HepG2 (cell line): ENCODE data around the gene CYBC1. TPM values are rescaled to one million over a fixed set of nuclear protein-coding genes. Genes with fewer than 3 reads are reported as not detected.

Experiments
- ASH2L ChIP-seq: fragments of 300-600, 200-600 bp; sonication (generic); IDR thresholded peaks from 2 replicates; pipeline ENCODE4 v1.7.0; 2017; ENCODE audit warnings: low read depth, mild to moderate bottlenecking, moderate library complexity, mixed read lengths, low read length; ENCODE audit not compliant: insufficient read length
- CBX5 ChIP-seq: sonication (generic); formaldehyde crosslinking; IDR thresholded peaks from 2 replicates; pipeline ENCODE4 v1.4.0; 2020; ENCODE audit warnings: missing genetic modification reagents, borderline replicate concordance
- FLYWCH1 ChIP-seq: sonication (generic); formaldehyde crosslinking; IDR thresholded peaks from 2 replicates; pipeline ENCODE4 v1.8.1; 2023; ENCODE audit warnings: mild to moderate bottlenecking, missing genetic modification reagents
- GFI1 ChIP-seq: sonication (generic); formaldehyde crosslinking; IDR thresholded peaks from 2 replicates; pipeline ENCODE4 v1.5.0; 2020; ENCODE audit warnings: missing genetic modification reagents, mild to moderate bottlenecking, borderline replicate concordance
- HNRNPLL ChIP-seq: fragments of 200-400 bp; formaldehyde crosslinking; IDR thresholded peaks from 2 replicates; pipeline ENCODE4 v1.6.1; 2017; ENCODE audit warnings: mild to moderate bottlenecking, low read depth, low read length; ENCODE audit not compliant: poor library complexity, severe bottlenecking
- KAT2B ChIP-seq: fragments of 150-350 bp; IDR thresholded peaks from 2 replicates; pipeline ENCODE4 v1.6.1; 2014; ENCODE audit warnings: low read depth, low read length, borderline replicate concordance
- MEIS2 ChIP-seq: sonication (generic); formaldehyde crosslinking; IDR thresholded peaks from 2 replicates; pipeline ENCODE4 v1.9.0; 2021; ENCODE audit warnings: mild to moderate bottlenecking, missing genetic modification reagents
- MTA1 ChIP-seq: sonication (generic); formaldehyde crosslinking; IDR thresholded peaks from 2 replicates; pipeline ENCODE4 v1.4.0; 2020; ENCODE audit warnings: missing genetic modification reagents, mild to moderate bottlenecking, borderline replicate concordance
- SMAD1 ChIP-seq: sonication (generic); formaldehyde crosslinking; IDR thresholded peaks from 2 replicates; pipeline ENCODE4 v1.4.0; 2020; ENCODE audit warnings: missing genetic modification reagents, low read depth, mild to moderate bottlenecking, borderline replicate concordance
- SP2 ChIP-seq: sonication (generic); formaldehyde crosslinking; IDR thresholded peaks from 2 replicates; pipeline ENCODE4 v1.5.1; 2020; ENCODE audit warnings: mild to moderate bottlenecking, missing genetic modification reagents
- ZFAT ChIP-seq: sonication (generic); formaldehyde crosslinking; conservative IDR thresholded peaks from 2 replicates; pipeline ENCODE4 v1.8.1; 2023; ENCODE audit warnings: missing genetic modification reagents, inconsistent platforms
- ZFP37 ChIP-seq: sonication (generic); formaldehyde crosslinking; IDR thresholded peaks from 2 replicates; pipeline ENCODE4 v1.4.0; 2020; ENCODE audit warnings: missing genetic modification reagents, borderline replicate concordance
- ZNF180 ChIP-seq: sonication (generic); formaldehyde crosslinking; IDR thresholded peaks from 2 replicates; pipeline ENCODE4 v1.4.0; 2020; ENCODE audit warnings: low read depth, missing genetic modification reagents, borderline replicate concordance
- ZNF30 ChIP-seq: sonication (generic); formaldehyde crosslinking; IDR thresholded peaks from 2 replicates; pipeline ENCODE4 v1.5.0; 2020; ENCODE audit warnings: mild to moderate bottlenecking, missing genetic modification reagents
- ZNF720 ChIP-seq: sonication (generic); formaldehyde crosslinking; IDR thresholded peaks from 2 replicates; pipeline ENCODE4 v1.4.0; 2020; ENCODE audit warnings: missing genetic modification reagents
- ZNF766 ChIP-seq: sonication (generic); formaldehyde crosslinking; IDR thresholded peaks from 2 replicates; pipeline ENCODE4 v1.5.0; 2020; ENCODE audit warnings: missing genetic modification reagents, borderline replicate concordance
- ZNF891 ChIP-seq: sonication (generic); formaldehyde crosslinking; IDR thresholded peaks from 2 replicates; pipeline ENCODE4 v1.5.0; 2020; ENCODE audit warnings: mild to moderate bottlenecking, missing genetic modification reagents
- polyA plus RNA-seq, 8 experiments: library from polyadenylated mRNA; depleted of rRNA in 3 of 8; stranded (reverse) in 7 of 8; unstranded in 1 of 8; fragments of >200 nt; fragmentation: Illumina TruSeq in 4 of 8; extraction: Trizol in 4 of 8; gene quantifications; 2 replicates each; pipeline versions ENCODE4 v1.2.1 to v1.2.3, GENCODE V29; 2011 to 2016; ENCODE audit warnings: low read depth in 4 of 8, missing spikeins in 1 of 8, mixed read lengths in 1 of 8; ENCODE audit not compliant: insufficient read depth in 1 of 8
- total RNA-seq, 5 experiments: library from RNA; depleted of rRNA; stranded (reverse); fragments of >200 nt; fragmentation: Illumina TruSeq; extraction: Trizol; gene quantifications; 2 replicates each; pipeline ENCODE4 v1.2.3, GENCODE V29; 2016; ENCODE audit warnings: low read depth in 1 of 5
- TF ChIP-seq, protein P1 (sequence below): sonication (generic); formaldehyde crosslinking; IDR thresholded peaks from 2 replicates; pipeline ENCODE4 v1.5.1; 2020; ENCODE audit warnings: mild to moderate bottlenecking, missing genetic modification reagents, borderline replicate concordance
- TF ChIP-seq, protein P2 (sequence below): fragments of 450-650 bp; IDR thresholded peaks from 2 replicates; pipeline ENCODE4 v1.6.1; 2016
- TF ChIP-seq, protein P3 (sequence below): sonication (generic); formaldehyde crosslinking; IDR thresholded peaks from 2 replicates; pipeline ENCODE4 v1.5.0; 2020; ENCODE audit warnings: missing genetic modification reagents

Gene CYBC1
- total and polyA plus RNA-seq, 2 of the 13 experiments (the other 11 are each of a cell fraction or from before 2014, with no cell fraction given): 43.4 to 44.1 TPM

DNA sequence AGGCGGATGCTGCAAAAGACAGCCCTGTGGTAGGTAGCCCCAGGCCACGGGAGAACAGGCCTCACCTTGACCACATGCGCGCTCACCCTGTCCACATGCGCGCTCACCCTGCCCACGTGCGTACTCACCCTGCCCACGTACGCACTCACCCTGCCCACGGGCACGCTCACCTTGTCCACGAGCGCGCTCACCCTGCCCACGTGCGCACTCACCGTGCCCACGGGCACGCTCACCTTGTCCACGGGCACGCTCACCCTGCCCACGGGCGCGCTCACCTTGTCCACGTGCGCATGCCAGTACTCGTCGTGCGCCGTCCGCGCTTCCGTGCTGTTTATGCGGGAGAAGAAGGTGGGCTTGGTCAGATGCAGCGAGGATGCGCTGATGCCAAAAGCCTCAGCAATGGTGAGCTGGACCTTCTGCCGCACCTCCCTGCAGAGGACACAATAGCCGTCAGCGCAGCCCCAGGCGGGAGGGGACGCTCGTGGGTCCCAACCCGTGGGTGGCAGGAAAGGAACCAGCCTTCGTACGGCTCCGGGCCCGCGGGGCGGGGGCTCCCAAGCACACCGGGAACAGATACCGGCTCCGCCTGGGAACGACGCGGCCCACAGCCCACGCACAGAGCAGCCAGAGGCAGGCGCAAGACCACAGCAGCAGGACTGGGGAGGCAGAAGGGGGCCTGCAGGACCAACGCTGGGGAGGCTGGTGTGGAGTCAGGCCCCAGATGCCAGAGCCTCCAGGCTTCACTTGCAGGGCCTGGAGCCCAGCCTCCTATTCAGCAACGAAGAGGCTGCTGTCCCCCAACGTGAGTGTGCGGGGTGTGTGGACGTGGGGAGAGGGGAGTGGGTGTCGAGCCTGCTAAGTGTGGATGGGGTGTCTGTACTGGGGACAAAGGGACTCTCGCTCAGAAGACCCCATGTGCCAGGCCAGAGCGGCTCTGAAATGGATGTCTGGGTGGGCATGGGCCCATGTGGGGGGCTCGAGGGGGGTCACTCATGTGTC, 46.6 kb downstream of the CYBC1 start (continued):
- TF ChIP-seq, protein P1, sequence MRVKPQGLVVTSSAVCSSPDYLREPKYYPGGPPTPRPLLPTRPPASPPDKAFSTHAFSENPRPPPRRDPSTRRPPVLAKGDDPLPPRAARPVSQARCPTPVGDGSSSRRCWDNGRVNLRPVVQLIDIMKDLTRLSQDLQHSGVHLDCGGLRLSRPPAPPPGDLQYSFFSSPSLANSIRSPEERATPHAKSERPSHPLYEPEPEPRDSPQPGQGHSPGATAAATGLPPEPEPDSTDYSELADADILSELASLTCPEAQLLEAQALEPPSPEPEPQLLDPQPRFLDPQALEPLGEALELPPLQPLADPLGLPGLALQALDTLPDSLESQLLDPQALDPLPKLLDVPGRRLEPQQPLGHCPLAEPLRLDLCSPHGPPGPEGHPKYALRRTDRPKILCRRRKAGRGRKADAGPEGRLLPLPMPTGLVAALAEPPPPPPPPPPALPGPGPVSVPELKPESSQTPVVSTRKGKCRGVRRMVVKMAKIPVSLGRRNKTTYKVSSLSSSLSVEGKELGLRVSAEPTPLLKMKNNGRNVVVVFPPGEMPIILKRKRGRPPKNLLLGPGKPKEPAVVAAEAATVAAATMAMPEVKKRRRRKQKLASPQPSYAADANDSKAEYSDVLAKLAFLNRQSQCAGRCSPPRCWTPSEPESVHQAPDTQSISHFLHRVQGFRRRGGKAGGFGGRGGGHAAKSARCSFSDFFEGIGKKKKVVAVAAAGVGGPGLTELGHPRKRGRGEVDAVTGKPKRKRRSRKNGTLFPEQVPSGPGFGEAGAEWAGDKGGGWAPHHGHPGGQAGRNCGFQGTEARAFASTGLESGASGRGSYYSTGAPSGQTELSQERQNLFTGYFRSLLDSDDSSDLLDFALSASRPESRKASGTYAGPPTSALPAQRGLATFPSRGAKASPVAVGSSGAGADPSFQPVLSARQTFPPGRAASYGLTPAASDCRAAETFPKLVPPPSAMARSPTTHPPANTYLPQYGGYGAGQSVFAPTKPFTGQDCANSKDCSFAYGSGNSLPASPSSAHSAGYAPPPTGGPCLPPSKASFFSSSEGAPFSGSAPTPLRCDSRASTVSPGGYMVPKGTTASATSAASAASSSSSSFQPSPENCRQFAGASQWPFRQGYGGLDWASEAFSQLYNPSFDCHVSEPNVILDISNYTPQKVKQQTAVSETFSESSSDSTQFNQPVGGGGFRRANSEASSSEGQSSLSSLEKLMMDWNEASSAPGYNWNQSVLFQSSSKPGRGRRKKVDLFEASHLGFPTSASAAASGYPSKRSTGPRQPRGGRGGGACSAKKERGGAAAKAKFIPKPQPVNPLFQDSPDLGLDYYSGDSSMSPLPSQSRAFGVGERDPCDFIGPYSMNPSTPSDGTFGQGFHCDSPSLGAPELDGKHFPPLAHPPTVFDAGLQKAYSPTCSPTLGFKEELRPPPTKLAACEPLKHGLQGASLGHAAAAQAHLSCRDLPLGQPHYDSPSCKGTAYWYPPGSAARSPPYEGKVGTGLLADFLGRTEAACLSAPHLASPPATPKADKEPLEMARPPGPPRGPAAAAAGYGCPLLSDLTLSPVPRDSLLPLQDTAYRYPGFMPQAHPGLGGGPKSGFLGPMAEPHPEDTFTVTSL (CRISPR knock-in tag): no peak
- TF ChIP-seq, protein P2, sequence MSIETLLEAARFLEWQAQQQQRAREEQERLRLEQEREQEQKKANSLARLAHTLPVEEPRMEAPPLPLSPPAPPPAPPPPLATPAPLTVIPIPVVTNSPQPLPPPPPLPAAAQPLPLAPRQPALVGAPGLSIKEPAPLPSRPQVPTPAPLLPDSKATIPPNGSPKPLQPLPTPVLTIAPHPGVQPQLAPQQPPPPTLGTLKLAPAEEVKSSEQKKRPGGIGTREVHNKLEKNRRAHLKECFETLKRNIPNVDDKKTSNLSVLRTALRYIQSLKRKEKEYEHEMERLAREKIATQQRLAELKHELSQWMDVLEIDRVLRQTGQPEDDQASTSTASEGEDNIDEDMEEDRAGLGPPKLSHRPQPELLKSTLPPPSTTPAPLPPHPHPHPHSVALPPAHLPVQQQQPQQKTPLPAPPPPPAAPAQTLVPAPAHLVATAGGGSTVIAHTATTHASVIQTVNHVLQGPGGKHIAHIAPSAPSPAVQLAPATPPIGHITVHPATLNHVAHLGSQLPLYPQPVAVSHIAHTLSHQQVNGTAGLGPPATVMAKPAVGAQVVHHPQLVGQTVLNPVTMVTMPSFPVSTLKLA: peak; percentile 95
- no peak for TF ChIP-seq KAT2B
- TF ChIP-seq ZNF30 (CRISPR knock-in tag): no peak
- TF ChIP-seq SMAD1 (CRISPR knock-in tag): no peak
- TF ChIP-seq GFI1: no peak
- no peak for TF ChIP-seq ZFAT (CRISPR knock-in tag)
- no peak for TF ChIP-seq MEIS2 (CRISPR knock-in tag)
- TF ChIP-seq SP2 (CRISPR knock-in tag): no peak
- no peak for TF ChIP-seq ZNF766
- no peak for TF ChIP-seq ZNF720
- TF ChIP-seq, protein P3, sequence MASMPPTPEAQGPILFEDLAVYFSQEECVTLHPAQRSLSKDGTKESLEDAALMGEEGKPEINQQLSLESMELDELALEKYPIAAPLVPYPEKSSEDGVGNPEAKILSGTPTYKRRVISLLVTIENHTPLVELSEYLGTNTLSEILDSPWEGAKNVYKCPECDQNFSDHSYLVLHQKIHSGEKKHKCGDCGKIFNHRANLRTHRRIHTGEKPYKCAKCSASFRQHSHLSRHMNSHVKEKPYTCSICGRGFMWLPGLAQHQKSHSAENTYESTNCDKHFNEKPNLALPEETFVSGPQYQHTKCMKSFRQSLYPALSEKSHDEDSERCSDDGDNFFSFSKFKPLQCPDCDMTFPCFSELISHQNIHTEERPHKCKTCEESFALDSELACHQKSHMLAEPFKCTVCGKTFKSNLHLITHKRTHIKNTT (CRISPR knock-in tag): no peak
- TF ChIP-seq CBX5 (CRISPR knock-in tag): no peak
- TF ChIP-seq FLYWCH1 (CRISPR knock-in tag): no peak
- peak; percentile 27; the same call in 1 of the 2 replicates for TF ChIP-seq MTA1 (CRISPR knock-in tag)
- TF ChIP-seq ZNF180: no peak
- peak; percentile 26 for TF ChIP-seq HNRNPLL
- TF ChIP-seq ASH2L: no peak
- TF ChIP-seq ZNF891 (CRISPR knock-in tag): no peak
- no peak for TF ChIP-seq ZFP37
